K562 (cell line): Measurements from ENCODE around the gene KCNK7. TPM values are rescaled to one million over a fixed set of nuclear protein-coding genes. Genes with fewer than 3 reads are reported as not detected.

Experiments
- ATAC-seq: fragments of 200-7000 bp; cut with Tn5 transposase; 3 replicates; pipeline ENCODE4 v1.9.1; 2020; ENCODE audit warnings: moderate library complexity
- BruUV-seq: library from RNA; stranded (reverse); fragments of 400-500 nt; replicated peaks from 2 replicates; lab custom pipeline; 2021; lab: Mats Ljungman, UMichigan
- CTCF ChIA-PET: fragments of 300-600 bp; formaldehyde crosslinking; extraction: SDS; loops from one replicate; lab custom pipeline; 2021; ENCODE audit warnings: low intra/inter-chr PET ratio; lab: Yijun Ruan, JAX
- POLR2A ChIA-PET: fragments of 300-600, 350-650 bp; sonication (Branson Sonifier 250); formaldehyde crosslinking; extraction: SDS; loops from one replicate; lab custom pipeline; 2021; ENCODE audit warnings: antibody characterized with exemption, inconsistent platforms; lab: Yijun Ruan, JAX
- DNase-seq, 4 experiments: peaks; one replicate each; pipeline versions ENCODE4 v3.0.0 to v3.0.0-alpha.2; 2011 to 2018; ENCODE audit warnings: low spot score in 3 of 4, mixed read lengths in 3 of 4; ENCODE audit errors: extremely low read depth in 1 of 4
- FAIRE-seq: peaks from 2 replicates; lab custom pipeline; 2011; peaks lifted over from hg19 to GRCh38; lab: Jason Lieb, UNC
- H2AFZ ChIP-seq: 2 replicates; pipeline ENCODE4 v1.6.0; 2011; ENCODE audit warnings: low read depth, low read length, control low read depth, inconsistent platforms
- H3K27ac ChIP-seq: fragments of 200-600 bp; 3 replicates; pipeline ENCODE4 v1.8.0; 2011; ENCODE audit warnings: low read depth, mild to moderate bottlenecking, control low read depth, inconsistent platforms, low read length, moderate library complexity, mixed read lengths; ENCODE audit errors: extremely low read depth
- H3K27me3 ChIP-seq, 2 experiments: fragments of 300-600 bp in 1 of 2; 2 replicates in 1 of 2; 3 replicates in 1 of 2; pipeline versions ENCODE4 v1.6.0 to v1.8.0; 2011; ENCODE audit warnings: inconsistent platforms in 2 of 2, low read length in 2 of 2, mild to moderate bottlenecking in 1 of 2, mixed read lengths in 1 of 2, moderate library complexity in 1 of 2; ENCODE audit not compliant: control insufficient read depth in 2 of 2, insufficient read depth in 2 of 2
- H3K36me3 ChIP-seq: fragments of 300-600 bp; 3 replicates; pipeline ENCODE4 v1.8.0; 2011; ENCODE audit warnings: mild to moderate bottlenecking, low read length, inconsistent platforms; ENCODE audit not compliant: control insufficient read depth, insufficient read depth
- H3K4me1 ChIP-seq, 2 experiments: fragments of 200-600 bp in 1 of 2; replicated peaks in 1 of 2; 2 replicates in 1 of 2; 3 replicates in 1 of 2; pipeline versions ENCODE4 v1.5.1 to v1.8.0; 2011; ENCODE audit warnings: inconsistent platforms in 2 of 2, low read length in 2 of 2, mild to moderate bottlenecking in 1 of 2, mixed read lengths in 1 of 2, moderate library complexity in 1 of 2; ENCODE audit not compliant: control insufficient read depth in 2 of 2, insufficient read depth in 2 of 2
- H3K4me2 ChIP-seq: 2 replicates; pipeline ENCODE4 v1.6.1; 2011; ENCODE audit warnings: low read length, control low read depth, inconsistent platforms, mixed read lengths; ENCODE audit not compliant: insufficient read depth
- H3K4me3 ChIP-seq: fragments of 200-600 bp; sonication (generic), shearing (Covaris generic); 2 replicates; pipeline ENCODE4 v1.5.1; 2016; ENCODE audit warnings: control low read depth, inconsistent platforms
- H3K79me2 ChIP-seq: fragments of 200-600 bp; 3 replicates; pipeline ENCODE4 v1.8.0; 2011; ENCODE audit warnings: low read length, inconsistent platforms; ENCODE audit not compliant: control insufficient read depth, insufficient read depth
- H3K9ac ChIP-seq, 2 experiments: 2 replicates each; pipeline versions ENCODE4 v1.6.0 to v1.6.1; 2011; ENCODE audit warnings: low read depth in 2 of 2, low read length in 2 of 2, control low read depth in 1 of 2, inconsistent platforms in 1 of 2, mild to moderate bottlenecking in 1 of 2, mixed read lengths in 1 of 2; ENCODE audit not compliant: insufficient read depth in 1 of 2
- H3K9me1 ChIP-seq: one replicate; pipeline ENCODE4 v1.6.0; 2011; ENCODE audit warnings: inconsistent platforms, mild to moderate bottlenecking, low read length, moderate library complexity; ENCODE audit not compliant: control insufficient read depth, insufficient read depth
- H3K9me3 ChIP-seq: replicated peaks from 2 replicates; pipeline ENCODE4 v1.5.1; 2011; ENCODE audit warnings: low read depth, low read length, inconsistent platforms; ENCODE audit not compliant: control insufficient read depth, insufficient read depth
- H4K20me1 ChIP-seq: replicated peaks from 2 replicates; pipeline ENCODE4 v1.6.1; 2011; ENCODE audit warnings: low read length, inconsistent platforms, mixed read lengths; ENCODE audit not compliant: control insufficient read depth, insufficient read depth
- CREB1 ChIP-seq, 2 experiments: sonication (generic) in 1 of 2; formaldehyde crosslinking in 1 of 2; IDR thresholded peaks; 2 replicates each; pipeline versions ENCODE4 v1.6.1 to v1.8.0; 2012 to 2022; ENCODE audit warnings: inconsistent platforms in 1 of 2, mild to moderate bottlenecking in 1 of 2, missing genetic modification reagents in 1 of 2, moderate library complexity in 1 of 2
- CTBP1 ChIP-seq: fragments of 450-650 bp; IDR thresholded peaks from 2 replicates; pipeline ENCODE4 v1.6.1; 2016; ENCODE audit warnings: borderline replicate concordance
- GMEB1 ChIP-seq: fragments of 250-450 bp; sonication (Bioruptor Pico); IDR thresholded peaks from 2 replicates; pipeline ENCODE4 v1.4.0; 2020; ENCODE audit warnings: mild to moderate bottlenecking
- KDM2B ChIP-seq: fragments of 250-450 bp; sonication (Bioruptor Pico); IDR thresholded peaks from 2 replicates; pipeline ENCODE4 v1.8.0; 2021; ENCODE audit warnings: mild to moderate bottlenecking, moderate library complexity
- MEIS2 ChIP-seq: fragments of 450-650 bp; IDR thresholded peaks from 2 replicates; pipeline ENCODE4 v1.6.1; 2014; ENCODE audit warnings: mild to moderate bottlenecking; ENCODE audit not compliant: partially characterized antibody
- MNT ChIP-seq, 2 experiments: fragments of 450-650 bp; conservative IDR thresholded peaks; 2 replicates each; pipeline ENCODE4 v1.6.1; 2017; ENCODE audit warnings: mild to moderate bottlenecking in 2 of 2, moderate library complexity in 2 of 2
- NFIC ChIP-seq: fragments of 450-650 bp; IDR thresholded peaks from 2 replicates; pipeline ENCODE4 v1.6.1; 2017; ENCODE audit warnings: mild to moderate bottlenecking, inconsistent platforms
- PHF20 ChIP-seq: fragments of 450-650 bp; IDR thresholded peaks from 2 replicates; pipeline ENCODE4 v1.6.1; 2018; ENCODE audit not compliant: partially characterized antibody
- PKNOX1 ChIP-seq: fragments of 450-650 bp; IDR thresholded peaks from 2 replicates; pipeline ENCODE4 v1.6.1; 2016
- RBM17 ChIP-seq: fragments of 200-400 bp; formaldehyde crosslinking; IDR thresholded peaks from 2 replicates; pipeline ENCODE4 v1.6.1; 2017; ENCODE audit warnings: low read depth, mild to moderate bottlenecking, low read length, borderline replicate concordance
- SMAD4 ChIP-seq: fragments of 250-450 bp; sonication (Bioruptor Pico); conservative IDR thresholded peaks from 2 replicates; pipeline ENCODE4 v1.8.0; 2021; ENCODE audit warnings: inconsistent platforms, mild to moderate bottlenecking, moderate library complexity
- SP1 ChIP-seq: sonication (generic); formaldehyde crosslinking; IDR thresholded peaks from 2 replicates; pipeline ENCODE4 v1.8.1; 2022; ENCODE audit warnings: mild to moderate bottlenecking, missing genetic modification reagents
- SRF ChIP-seq, 2 experiments: fragments of 250-450, 450-650 bp in 1 of 2; sonication (Bioruptor Pico) in 1 of 2; sonication (generic) in 1 of 2; formaldehyde crosslinking; IDR thresholded peaks; 2 replicates each; pipeline versions ENCODE4 v1.5.0 to v1.5.1; 2020 to 2022; ENCODE audit warnings: mild to moderate bottlenecking in 1 of 2, missing genetic modification reagents in 1 of 2
- TFAP4 ChIP-seq: sonication (generic); formaldehyde crosslinking; IDR thresholded peaks from 2 replicates; pipeline ENCODE4 v1.8.0; 2022; ENCODE audit warnings: missing genetic modification reagents, mild to moderate bottlenecking, moderate library complexity, borderline replicate concordance
- U2AF1 ChIP-seq: fragments of 200-400 bp; formaldehyde crosslinking; optimal IDR thresholded peaks from 2 replicates; pipeline ENCODE3; 2017; ENCODE audit warnings: mild to moderate bottlenecking, low read depth, low read length, moderate library complexity
- WGBS: fragments of 100-300 bp; shearing (Covaris generic); methylation state at CpG from one replicate; pipeline ENCODE4 v1.1.6; 2016; ENCODE audit warnings: low coverage, mixed read lengths; ENCODE audit not compliant: insufficient coverage; ENCODE audit errors: missing lambda C conversion rate; 5-methylcytosine and 5-hydroxymethylcytosine counted together
- in situ Hi-C: fragments of 300-500 bp; cut with MboI; formaldehyde crosslinking; loops from 4 replicates; pipeline ENCODE4 v1.15.0; 2018; ENCODE audit warnings: inconsistent platforms, mixed read lengths
- intact Hi-C: fragments of 100-400 bp; cut with micrococcal nuclease; formaldehyde crosslinking; loops from 2 replicates; pipeline ENCODE4 v1.14.2; 2022
- polyA plus RNA-seq, 8 experiments: library from polyadenylated mRNA; depleted of rRNA in 4 of 8; stranded (reverse) in 5 of 8; unstranded in 3 of 8; fragments of >200 nt; fragmentation: Nextera tagmentation in 2 of 8; fragmentation: Illumina TruSeq in 1 of 8; extraction: Ambion mirVana in 2 of 8; extraction: Trizol in 1 of 8; gene quantifications; 2 replicates each; pipeline versions ENCODE4 v1.2.1 to v1.2.3, GENCODE V29; 2011 to 2014; ENCODE audit warnings: inconsistent platforms in 1 of 8, missing spikeins in 1 of 8
- total RNA-seq, 7 experiments: library from RNA; depleted of rRNA in 6 of 7; stranded (reverse); fragments of >200 nt in 6 of 7; fragmentation: Illumina TruSeq in 2 of 7; extraction: Trizol in 2 of 7; gene quantifications; 2 replicates each; pipeline versions ENCODE4 v1.2.1 to v1.2.3, GENCODE V29; 2011 to 2021; ENCODE audit warnings: low replicate concordance in 1 of 7

KCNK7 gene
- total and polyA plus RNA-seq, 9 of the 15 experiments (the other 6 are each of a cell fraction or from before 2014, with no cell fraction given): 0.07 to 0.40 TPM; not detected in 7

GRCh38 chr11:65546217-65546958 lies 49.2 kb downstream of the KCNK7 start:
- in situ Hi-C loops (no loop called here), intact Hi-C loops (loop anchor here (10.0 kb wide), 1 partner anchor 268 kb away; no protein-coding TSS in a partner anchor)
- H3K27me3 ChIP-seq: no peaks in the 10 kb centered on the region
- TSS peak; percentile 65 for BruUV-seq
- H3K36me3 ChIP-seq: no peaks in the 10 kb centered on the region
- 2% methylated on average over 47 of the region's 64 CpGs for WGBS
- CTCF ChIA-PET: interaction anchor here (1.2 kb wide), 1 partner anchor 25 kb away, joined by 3 read pairs; no protein-coding TSS in a partner anchor
- FAIRE-seq (peak; percentile 67), DNase-seq (peak; percentile 95 to 98 (median 98)), ATAC-seq (peak; percentile 90)
- peak overlapping the region; percentile 97 for H2AFZ ChIP-seq
- H3K79me2 ChIP-seq: no peaks in the 10 kb centered on the region
- peak overlapping the region; percentile 57 to 90 for H3K9ac ChIP-seq
- H3K4me2 ChIP-seq: peak overlapping the region; percentile 79
- 0 out of 2 replicates have a peak, but pooled peaks cover 2% of the 10 kb centered on the region for H4K20me1 ChIP-seq
- peaks cover 20 to 51% of the 10 kb centered on the region in 2 experiments for H3K4me1 ChIP-seq
- POLR2A ChIA-PET: interaction anchor here (0.7 to 1.8 kb wide), 5 partner anchors 9 to 122 kb away, joined by 3 to 10 read pairs (median 4); partner anchors contain the start of gene MALAT1
- H3K9me3 ChIP-seq: no peaks in the 10 kb centered on the region
- peak overlapping the region; percentile 67 for H3K4me3 ChIP-seq
- no peaks in the 10 kb centered on the region for H3K9me1 ChIP-seq
- peak overlapping the region; percentile 62; the same call in 1 of the 3 replicates for H3K27ac ChIP-seq
- TF ChIP-seq NFIC (peak; percentile 86), MEIS2 (peak; percentile 10), KDM2B (0 out of 2 replicates have a peak, but pooled peaks have one; percentile 17), MNT (conservative IDR thresholded peaks at IDR 0.05) (peak in 1 of 2 experiments; percentile 69; a peak in 2 of 4 replicates), RBM17 (no peak), PHF20 (peak; percentile 26), GMEB1 (CRISPR knock-in tag) (0 out of 2 replicates have a peak, but pooled peaks have one; percentile 7), SMAD4 (CRISPR knock-in tag) (peak; percentile 56; the same call in 1 of the 2 replicates), TFAP4 (CRISPR knock-in tag) (peak; percentile 41), SRF (CRISPR knock-in tag; IDR thresholded peaks at IDR 0.05) (peak in 1 of 2 experiments; percentile 29; a peak in 1 of 4 replicates), SP1 (CRISPR knock-in tag) (peak; percentile 24; the same call in 1 of the 2 replicates), CTBP1 (peak; percentile 52; the same call in 1 of the 2 replicates), U2AF1 (no peak), PKNOX1 (peak; percentile 92), CREB1 (IDR thresholded peaks at IDR 0.05) (no peak), CREB1 (CRISPR knock-in tag; IDR thresholded peaks at IDR 0.05) (0 out of 2 replicates have a peak, but pooled peaks have one; percentile 36)
